HL-60 (cell line): ENCODE measurements around the gene ZBTB6.
A peak's percentile ranks its signal among the peaks of the same experiment; 100 is the strongest.

Experiments used
- GABPA ChIP-seq: IDR thresholded peaks from 2 replicates; pipeline ENCODE4 v1.6.1; 2012; ENCODE audit warnings: low read depth
- POLR2AphosphoS5 ChIP-seq: IDR thresholded peaks from 2 replicates; pipeline ENCODE4 v1.6.1; 2012; ENCODE audit warnings: low read depth
- TF ChIP-seq, protein P1 (sequence below): IDR thresholded peaks from one replicate; pipeline ENCODE4 v1.5.1; 2011; ENCODE audit warnings: low read length, control low read depth, inconsistent platforms; ENCODE audit not compliant: insufficient read depth
- TF ChIP-seq, protein P2 (sequence below): IDR thresholded peaks from 2 replicates; pipeline ENCODE4 v1.6.1; 2012; ENCODE audit warnings: low read depth; ENCODE audit not compliant: insufficient replicate concordance

DNA sequence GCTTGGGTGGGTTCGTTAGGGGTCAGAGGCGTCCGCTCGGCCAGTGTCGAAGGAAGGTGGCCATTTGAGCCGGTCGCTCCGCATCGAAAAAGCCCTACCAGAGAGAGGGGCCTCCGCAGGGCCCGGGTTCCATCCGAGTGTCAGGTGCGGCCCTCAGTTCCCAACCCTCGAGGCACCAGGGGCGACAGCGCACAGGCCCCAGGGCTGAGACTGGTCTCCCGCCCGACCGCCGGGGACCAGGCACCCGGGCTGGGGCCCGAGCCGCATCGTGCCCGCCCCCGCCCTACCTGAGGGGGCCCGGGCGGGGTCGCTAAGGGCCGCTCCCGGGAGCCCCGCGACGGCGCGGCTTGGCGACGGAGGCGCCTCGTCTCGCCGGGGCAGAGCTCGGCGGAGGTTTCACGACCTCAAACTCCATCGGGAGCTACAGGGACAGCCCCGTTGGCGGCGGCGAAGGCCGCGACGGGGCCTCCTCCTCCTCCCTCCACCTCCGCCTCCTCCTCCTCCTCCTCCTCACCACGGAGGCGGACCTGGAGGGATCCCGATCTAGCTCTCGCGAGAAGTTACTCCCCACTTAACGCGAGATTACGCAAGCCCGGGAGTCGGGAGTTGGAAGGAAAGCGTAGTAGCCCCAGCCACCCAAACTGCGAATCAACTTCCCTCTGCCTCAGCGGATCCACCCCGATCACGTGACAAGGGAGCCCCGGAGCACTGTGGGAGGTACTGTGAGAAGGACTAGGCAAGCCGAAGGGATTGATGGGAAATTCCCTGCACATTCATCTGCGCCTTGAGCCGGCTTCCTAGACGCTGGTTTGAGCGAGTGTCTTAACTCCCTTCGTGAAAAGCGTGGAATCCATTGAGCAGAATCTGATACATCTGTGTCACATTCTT is 8.1 kb downstream of the ZBTB6 start, which contains the start of gene RC3H2:
- TF ChIP-seq, protein P1, sequence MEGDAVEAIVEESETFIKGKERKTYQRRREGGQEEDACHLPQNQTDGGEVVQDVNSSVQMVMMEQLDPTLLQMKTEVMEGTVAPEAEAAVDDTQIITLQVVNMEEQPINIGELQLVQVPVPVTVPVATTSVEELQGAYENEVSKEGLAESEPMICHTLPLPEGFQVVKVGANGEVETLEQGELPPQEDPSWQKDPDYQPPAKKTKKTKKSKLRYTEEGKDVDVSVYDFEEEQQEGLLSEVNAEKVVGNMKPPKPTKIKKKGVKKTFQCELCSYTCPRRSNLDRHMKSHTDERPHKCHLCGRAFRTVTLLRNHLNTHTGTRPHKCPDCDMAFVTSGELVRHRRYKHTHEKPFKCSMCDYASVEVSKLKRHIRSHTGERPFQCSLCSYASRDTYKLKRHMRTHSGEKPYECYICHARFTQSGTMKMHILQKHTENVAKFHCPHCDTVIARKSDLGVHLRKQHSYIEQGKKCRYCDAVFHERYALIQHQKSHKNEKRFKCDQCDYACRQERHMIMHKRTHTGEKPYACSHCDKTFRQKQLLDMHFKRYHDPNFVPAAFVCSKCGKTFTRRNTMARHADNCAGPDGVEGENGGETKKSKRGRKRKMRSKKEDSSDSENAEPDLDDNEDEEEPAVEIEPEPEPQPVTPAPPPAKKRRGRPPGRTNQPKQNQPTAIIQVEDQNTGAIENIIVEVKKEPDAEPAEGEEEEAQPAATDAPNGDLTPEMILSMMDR = no peak
- TF ChIP-seq GABPA (no peak), POLR2AphosphoS5 (peak; percentile 92)
- TF ChIP-seq, protein P2, sequence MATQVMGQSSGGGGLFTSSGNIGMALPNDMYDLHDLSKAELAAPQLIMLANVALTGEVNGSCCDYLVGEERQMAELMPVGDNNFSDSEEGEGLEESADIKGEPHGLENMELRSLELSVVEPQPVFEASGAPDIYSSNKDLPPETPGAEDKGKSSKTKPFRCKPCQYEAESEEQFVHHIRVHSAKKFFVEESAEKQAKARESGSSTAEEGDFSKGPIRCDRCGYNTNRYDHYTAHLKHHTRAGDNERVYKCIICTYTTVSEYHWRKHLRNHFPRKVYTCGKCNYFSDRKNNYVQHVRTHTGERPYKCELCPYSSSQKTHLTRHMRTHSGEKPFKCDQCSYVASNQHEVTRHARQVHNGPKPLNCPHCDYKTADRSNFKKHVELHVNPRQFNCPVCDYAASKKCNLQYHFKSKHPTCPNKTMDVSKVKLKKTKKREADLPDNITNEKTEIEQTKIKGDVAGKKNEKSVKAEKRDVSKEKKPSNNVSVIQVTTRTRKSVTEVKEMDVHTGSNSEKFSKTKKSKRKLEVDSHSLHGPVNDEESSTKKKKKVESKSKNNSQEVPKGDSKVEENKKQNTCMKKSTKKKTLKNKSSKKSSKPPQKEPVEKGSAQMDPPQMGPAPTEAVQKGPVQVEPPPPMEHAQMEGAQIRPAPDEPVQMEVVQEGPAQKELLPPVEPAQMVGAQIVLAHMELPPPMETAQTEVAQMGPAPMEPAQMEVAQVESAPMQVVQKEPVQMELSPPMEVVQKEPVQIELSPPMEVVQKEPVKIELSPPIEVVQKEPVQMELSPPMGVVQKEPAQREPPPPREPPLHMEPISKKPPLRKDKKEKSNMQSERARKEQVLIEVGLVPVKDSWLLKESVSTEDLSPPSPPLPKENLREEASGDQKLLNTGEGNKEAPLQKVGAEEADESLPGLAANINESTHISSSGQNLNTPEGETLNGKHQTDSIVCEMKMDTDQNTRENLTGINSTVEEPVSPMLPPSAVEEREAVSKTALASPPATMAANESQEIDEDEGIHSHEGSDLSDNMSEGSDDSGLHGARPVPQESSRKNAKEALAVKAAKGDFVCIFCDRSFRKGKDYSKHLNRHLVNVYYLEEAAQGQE = peak; percentile 42
